GM12878 (cell line): ENCODE measurements around the gene PBRM1. TPM values are rescaled to one million over a fixed set of nuclear protein-coding genes. Genes with fewer than 3 reads are reported as not detected.

Experiments used
- E4F1 ChIP-seq: fragments of 450-650 bp; IDR thresholded peaks from 2 replicates; pipeline ENCODE4 v1.6.1; 2018; ENCODE audit warnings: borderline replicate concordance, mild to moderate bottlenecking; ENCODE audit not compliant: partially characterized antibody
- ELK1 ChIP-seq: IDR thresholded peaks from 2 replicates; pipeline ENCODE4 v1.6.1; 2012; ENCODE audit warnings: low read depth, low read length, improper control_type of control experiment
- EP300 ChIP-seq, 2 experiments: fragments of 150-350 bp in 1 of 2; IDR thresholded peaks; 2 replicates each; pipeline ENCODE4 v1.6.1; 2011 to 2012; ENCODE audit warnings: low read depth in 2 of 2, low read length in 2 of 2, borderline replicate concordance in 1 of 2, improper control_type of control experiment in 1 of 2, inconsistent platforms in 1 of 2; ENCODE audit not compliant: control insufficient read depth in 1 of 2
- GATAD2B ChIP-seq: fragments of 450-650 bp; conservative IDR thresholded peaks from 2 replicates; pipeline ENCODE4 v1.6.1; 2017; ENCODE audit warnings: low read depth, mild to moderate bottlenecking, moderate library complexity
- HDGF ChIP-seq: fragments of 450-650 bp; IDR thresholded peaks from 2 replicates; pipeline ENCODE4 v1.6.1; 2016; ENCODE audit warnings: antibody characterized with exemption
- IKZF2 ChIP-seq, 2 experiments: fragments of 450-650 bp; IDR thresholded peaks; 2 replicates each; pipeline ENCODE4 v1.6.1; 2017; ENCODE audit warnings: mild to moderate bottlenecking in 2 of 2, moderate library complexity in 2 of 2
- NFIC ChIP-seq: IDR thresholded peaks from 2 replicates; pipeline ENCODE4 v1.6.1; 2012; ENCODE audit warnings: low read depth, mild to moderate bottlenecking, inconsistent platforms, low read length, moderate library complexity
- RUNX3 ChIP-seq: IDR thresholded peaks from 2 replicates; pipeline ENCODE4 v1.6.1; 2012; ENCODE audit warnings: low read length, inconsistent platforms
- SIX5 ChIP-seq: IDR thresholded peaks from 2 replicates; pipeline ENCODE4 v1.6.1; 2011; ENCODE audit warnings: mild to moderate bottlenecking, low read depth, low read length, moderate library complexity; ENCODE audit not compliant: severe bottlenecking
- SMAD1 ChIP-seq: fragments of 450-650 bp; IDR thresholded peaks from 2 replicates; pipeline ENCODE4 v1.6.1; 2018; ENCODE audit warnings: mild to moderate bottlenecking, low read depth; ENCODE audit not compliant: partially characterized antibody
- SMAD5 ChIP-seq: IDR thresholded peaks from 2 replicates; pipeline ENCODE4 v1.6.1; 2016; ENCODE audit warnings: antibody characterized with exemption, low read depth
- SRF ChIP-seq, 2 experiments: IDR thresholded peaks; 2 replicates each; pipeline ENCODE4 v1.6.1; 2011; ENCODE audit warnings: low read depth in 2 of 2, low read length in 2 of 2, mild to moderate bottlenecking in 1 of 2, moderate library complexity in 1 of 2
- TAF1 ChIP-seq: IDR thresholded peaks from 2 replicates; pipeline ENCODE4 v1.6.1; 2011; ENCODE audit warnings: mild to moderate bottlenecking, low read depth, low read length, borderline replicate concordance
- USF1 ChIP-seq: IDR thresholded peaks from 2 replicates; pipeline ENCODE4 v1.6.1; 2011; ENCODE audit warnings: borderline replicate concordance, low read depth, mild to moderate bottlenecking, moderate library complexity, mixed read lengths, low read length; ENCODE audit not compliant: insufficient read depth; ENCODE audit errors: extremely low read length
- ZBED1 ChIP-seq: IDR thresholded peaks from 2 replicates; pipeline ENCODE4 v1.6.1; 2016; ENCODE audit warnings: borderline replicate concordance
- ZBTB33 ChIP-seq: fragments of 450-650 bp; IDR thresholded peaks from 2 replicates; pipeline ENCODE4 v1.6.1; 2017; ENCODE audit warnings: mild to moderate bottlenecking
- ZBTB4 ChIP-seq: fragments of 450-650 bp; formaldehyde crosslinking; IDR thresholded peaks from 2 replicates; pipeline ENCODE4 v1.4.0; 2022; ENCODE audit warnings: mild to moderate bottlenecking, moderate library complexity
- ZNF622 ChIP-seq: fragments of 450-650 bp; IDR thresholded peaks from 2 replicates; pipeline ENCODE4 v1.6.1; 2017; ENCODE audit warnings: mild to moderate bottlenecking, inconsistent platforms
- polyA plus RNA-seq, 11 experiments: library from polyadenylated mRNA; depleted of rRNA in 4 of 11; unstranded in 6 of 11; stranded (reverse) in 5 of 11; fragments of >200 nt; fragmentation: Nextera tagmentation in 4 of 11; fragmentation: Illumina TruSeq in 1 of 11; extraction: Ambion mirVana in 4 of 11; extraction: Trizol in 1 of 11; gene quantifications; 1 replicate in 1 of 11; 2 replicates in 10 of 11; pipeline versions ENCODE4 v1.2.1 to v1.2.3, GENCODE V29; 2011 to 2016; ENCODE audit warnings: inconsistent platforms in 2 of 11, missing spikeins in 2 of 11, low read depth in 1 of 11
- total RNA-seq, 4 experiments: library from RNA; depleted of rRNA in 3 of 4; stranded (reverse); fragments of >200 nt in 3 of 4; fragmentation: Illumina TruSeq in 1 of 4; extraction: Trizol in 1 of 4; gene quantifications; 2 replicates each; pipeline versions ENCODE4 v1.2.1 to v1.2.3, GENCODE V29; 2013 to 2021

The PBRM1 gene
- total and polyA plus RNA-seq, 10 of the 15 experiments (the other 5 are each of a cell fraction or from before 2014, with no cell fraction given), result 8.9 to 88.9 (median 39.3) TPM

GRCh38 chr3:52685709-52686691, at the start of gene PBRM1, which contains the start of gene GNL3 (continued):
- TF ChIP-seq ZBTB4 (no peak), ELK1 (peak; percentile 30; the same call in 1 of the 2 replicates), SMAD1 (peak; percentile 54), SMAD5 (peak; percentile 95), GATAD2B (peak; percentile 82), HDGF (peak; percentile 85), RUNX3 (peak; percentile 70), EP300 (IDR thresholded peaks at IDR 0.05; ENCODE audit: borderline replicate concordance in 1 of 2, control insufficient read depth in 1 of 2, low read depth in 2 of 2, low read length in 2 of 2) (no peak), NFIC (0 out of 2 replicates have a peak, but pooled peaks have one; percentile 26), SIX5 (peak; percentile 46), ZNF622 (no peak), TAF1 (peak; percentile 97), ZBTB33 (no peak), IKZF2 (IDR thresholded peaks at IDR 0.05) (no peak; a peak in 1 of 4 replicates), SRF (IDR thresholded peaks at IDR 0.05; ENCODE audit: low read depth in 2 of 2, low read length in 2 of 2) (no peak), ZBED1 (peak; percentile 60; the same call in 1 of the 2 replicates), USF1 (peak; percentile 42), E4F1 (peak; percentile 99)
